UCSD-AML1 (cell line): ENCODE data around the gene TTC1.
"Not testable (repeated sequence)": the region's sequence is repeated elsewhere in the genome, so short reads cannot be mapped to it uniquely, and the experiment has no call there.

Source experiments
- DNase-seq: peaks from one replicate; lab custom pipeline; 2025; ENCODE audit not compliant: unreplicated experiment; lab: John Stamatoyannopoulos, UW

The TTC1 gene

GRCh38 chr5:159995907-159996306, 13.0 kb upstream of the TTC1 start:
- no peak for DNase-seq

GRCh38 chr5:160001457-160001856, 7.5 kb upstream of the TTC1 start:
- DNase-seq: no peak

- no peak for DNase-seq
Measured at GRCh38 chr5:160007514-160007913, 1.4 kb upstream of the TTC1 start.

GRCh38 chr5:160008529-160008876, 436 bp upstream of the TTC1 start:
- DNase-seq: not testable (repeated sequence)

- no peak for DNase-seq
Measured at GRCh38 chr5:160009591-160009989, 651 bp downstream of the TTC1 start.

GRCh38 chr5:160011471-160011870, 2.5 kb downstream of the TTC1 start:
- no peak for DNase-seq

- DNase-seq: not testable (repeated sequence)
Measured at GRCh38 chr5:160014197-160014596, 5.3 kb downstream of the TTC1 start.

- no peak for DNase-seq
Measured at GRCh38 chr5:160018945-160019625, 10.1 kb downstream of the TTC1 start.

- DNase-seq: no peak
Measured at GRCh38 chr5:160020266-160020770, 11.4 kb downstream of the TTC1 start.

GRCh38 chr5:160020964-160021363, 12.0 kb downstream of the TTC1 start:
- DNase-seq: no peak

GRCh38 chr5:160021831-160022446, 13.0 kb downstream of the TTC1 start:
- no peak for DNase-seq

GRCh38 chr5:160023007-160023907, 14.3 kb downstream of the TTC1 start:
- DNase-seq: no peak

- no peak for DNase-seq
Measured at GRCh38 chr5:160023908-160024630, 15.1 kb downstream of the TTC1 start.

GRCh38 chr5:160029004-160029403, 20.1 kb downstream of the TTC1 start:
- DNase-seq: no peak

- DNase-seq: no peak
Measured at GRCh38 chr5:160029540-160030139, 20.7 kb downstream of the TTC1 start.

GRCh38 chr5:160030631-160031377, 21.9 kb downstream of the TTC1 start:
- no peak for DNase-seq

- no peak for DNase-seq
Measured at GRCh38 chr5:160033546-160034252, 24.8 kb downstream of the TTC1 start.

- DNase-seq: no peak
Measured at GRCh38 chr5:160036243-160036642, 27.3 kb downstream of the TTC1 start.

GRCh38 chr5:160036884-160037283, 27.9 kb downstream of the TTC1 start:
- no peak for DNase-seq
